NCI-H524 treated with DMSO at 0.1 percent for 48 hours (cell line): ENCODE data around the gene HPS4.
"Not testable (repeated sequence)": the region's sequence is repeated elsewhere in the genome, so short reads cannot be mapped to it uniquely, and the experiment has no call there.

Experiments
- DNase-seq: peaks from one replicate; lab custom pipeline; 2025; lab: John Stamatoyannopoulos, UW

HPS4 gene

GRCh38 chr22:26483439-26484359 is at the start of gene HPS4, which contains the start of gene SRRD:
Gene HPS4 (minus strand): TSS chr22:26483783. CDS start chr22:26481762, 2,021 bp downstream.
Gene SRRD (plus strand): TSS chr22:26483877. CDS start chr22:26483891, 14 bp downstream.
- peak; percentile 43 for DNase-seq

GRCh38 chr22:26529345-26529744 is 45.8 kb upstream of the HPS4 start:
- DNase-seq: no peak

- DNase-seq: not testable (repeated sequence)
Observed at GRCh38 chr22:26528518-26528917, 44.9 kb upstream of the HPS4 start.

GRCh38 chr22:26527574-26528465 is 44.2 kb upstream of the HPS4 start:
- peak; percentile 16 for DNase-seq

GRCh38 chr22:26527167-26527566 is 43.6 kb upstream of the HPS4 start:
- DNase-seq: no peak

- DNase-seq: no peak
Observed at GRCh38 chr22:26525946-26526564, 42.5 kb upstream of the HPS4 start.

GRCh38 chr22:26524870-26525269 is 41.3 kb upstream of the HPS4 start:
- no peak for DNase-seq

GRCh38 chr22:26522592-26522991 is 39.0 kb upstream of the HPS4 start:
- no peak for DNase-seq

- DNase-seq: no peak
Observed at GRCh38 chr22:26522012-26522411, 38.4 kb upstream of the HPS4 start.

- no peak for DNase-seq
Observed at GRCh38 chr22:26517429-26517828, 33.8 kb upstream of the HPS4 start.

- DNase-seq: no peak
Observed at GRCh38 chr22:26516503-26516902, 32.9 kb upstream of the HPS4 start.

- DNase-seq: no peak
Observed at GRCh38 chr22:26515931-26516330, 32.3 kb upstream of the HPS4 start.

GRCh38 chr22:26514419-26515161 is 31.0 kb upstream of the HPS4 start:
- no peak for DNase-seq

GRCh38 chr22:26513838-26514237 is 30.3 kb upstream of the HPS4 start:
- no peak for DNase-seq

GRCh38 chr22:26512149-26512793 is 28.7 kb upstream of the HPS4 start, which contains the start of gene TFIP11:
Gene TFIP11 (minus strand): TSS chr22:26512473. CDS start chr22:26510272, 2,201 bp downstream.
- peak; percentile 57 for DNase-seq

GRCh38 chr22:26508148-26508547 is 24.6 kb upstream of the HPS4 start:
- DNase-seq: no peak

- DNase-seq: no peak
Observed at GRCh38 chr22:26503758-26504157, 20.2 kb upstream of the HPS4 start.

- DNase-seq: no peak
Observed at GRCh38 chr22:26502688-26503561, 19.3 kb upstream of the HPS4 start.

GRCh38 chr22:26501996-26502395 is 18.4 kb upstream of the HPS4 start:
- DNase-seq: no peak

GRCh38 chr22:26499188-26499703 is 15.7 kb upstream of the HPS4 start:
- DNase-seq: no peak
